T-helper 2 cell treated with Interferon-gamma antibody and Interleukin-4, amounts not matched to agents 100 ng/mL and 5 ng/mL, for 36 hours (primary cell): Measurements from ENCODE around the gene HERPUD2. TPM values are rescaled to one million over a fixed set of nuclear protein-coding genes. Genes with fewer than 3 reads are reported as not detected.

Experiments
- intact Hi-C: fragments of 100-400 bp; cut with micrococcal nuclease; formaldehyde crosslinking; loops from one replicate; pipeline ENCODE4 v1.15.1; 2023
- total RNA-seq: library from RNA; stranded (reverse); gene quantifications from 2 replicates; pipeline ENCODE4 v1.2.3, GENCODE V29; 2022

Gene HERPUD2, protein sequence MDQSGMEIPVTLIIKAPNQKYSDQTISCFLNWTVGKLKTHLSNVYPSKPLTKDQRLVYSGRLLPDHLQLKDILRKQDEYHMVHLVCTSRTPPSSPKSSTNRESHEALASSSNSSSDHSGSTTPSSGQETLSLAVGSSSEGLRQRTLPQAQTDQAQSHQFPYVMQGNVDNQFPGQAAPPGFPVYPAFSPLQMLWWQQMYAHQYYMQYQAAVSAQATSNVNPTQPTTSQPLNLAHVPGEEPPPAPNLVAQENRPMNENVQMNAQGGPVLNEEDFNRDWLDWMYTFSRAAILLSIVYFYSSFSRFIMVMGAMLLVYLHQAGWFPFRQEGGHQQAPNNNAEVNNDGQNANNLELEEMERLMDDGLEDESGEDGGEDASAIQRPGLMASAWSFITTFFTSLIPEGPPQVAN
- 33.9 and 34.0 TPM in 2 replicates for total RNA-seq

DNA sequence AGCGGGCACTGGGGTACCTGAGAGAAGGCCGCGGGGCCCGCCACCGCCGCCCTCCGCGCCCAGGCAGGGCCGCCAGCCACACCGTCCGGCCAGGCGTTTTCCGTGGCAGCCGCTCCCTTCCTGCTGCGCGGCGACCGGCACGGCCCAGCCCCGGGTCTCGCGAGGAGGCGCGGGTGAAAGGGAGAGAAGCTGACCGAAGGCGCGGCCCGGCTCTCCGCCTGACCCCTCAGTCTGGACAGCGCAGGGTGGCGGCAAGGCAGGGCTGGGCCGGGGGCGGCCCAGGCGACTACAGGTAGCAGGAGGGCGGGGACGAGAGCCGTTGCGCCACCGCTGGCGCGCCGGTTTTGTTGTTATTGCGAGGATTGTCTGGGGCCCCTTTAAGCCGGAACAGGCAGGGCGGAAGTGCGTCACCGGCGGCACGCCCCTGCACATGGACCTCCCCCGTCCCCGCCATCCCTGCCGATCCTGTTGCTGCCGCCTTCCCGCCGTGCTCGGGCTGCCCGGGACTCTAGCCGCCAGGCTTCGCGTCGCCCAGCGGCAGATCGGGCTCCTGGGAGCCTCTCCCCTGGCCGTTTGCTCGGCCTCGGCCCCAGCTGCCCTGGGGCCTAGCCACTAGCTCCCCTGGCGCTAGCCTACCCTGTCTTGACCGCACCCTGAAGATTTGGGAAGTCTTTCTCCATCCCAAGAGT is at the start of gene HERPUD2:
Gene HERPUD2 (minus strand): TSS at position 352 of the 689 bp plus-strand sequence. CDS start 805 bp downstream, outside the sequence.
- intact Hi-C loops: loop anchor here (1.0 to 5.0 kb wide), 7 partner anchors 14 to 672 kb away; partner anchors contain the start of gene DPY19L1

DNA sequence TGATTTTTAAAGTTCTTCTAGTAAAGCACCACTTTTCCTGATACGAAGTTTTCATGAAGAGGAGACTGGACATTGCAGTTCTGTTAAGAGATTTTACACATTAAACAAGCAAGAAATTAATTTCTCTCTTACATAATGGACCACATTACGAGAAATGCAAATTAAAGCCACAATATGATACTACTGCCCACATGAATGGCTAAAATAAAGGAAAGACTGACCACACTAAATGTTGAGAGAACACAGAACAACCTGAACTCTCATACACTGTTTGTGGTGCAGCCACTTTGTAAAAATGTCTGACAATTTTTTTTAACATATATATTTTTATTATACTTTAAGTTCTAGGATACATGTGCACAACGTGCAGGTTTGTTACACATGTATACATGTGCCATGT is 44.0 kb upstream of the HERPUD2 start:
- intact Hi-C loops: no loop called here

DNA sequence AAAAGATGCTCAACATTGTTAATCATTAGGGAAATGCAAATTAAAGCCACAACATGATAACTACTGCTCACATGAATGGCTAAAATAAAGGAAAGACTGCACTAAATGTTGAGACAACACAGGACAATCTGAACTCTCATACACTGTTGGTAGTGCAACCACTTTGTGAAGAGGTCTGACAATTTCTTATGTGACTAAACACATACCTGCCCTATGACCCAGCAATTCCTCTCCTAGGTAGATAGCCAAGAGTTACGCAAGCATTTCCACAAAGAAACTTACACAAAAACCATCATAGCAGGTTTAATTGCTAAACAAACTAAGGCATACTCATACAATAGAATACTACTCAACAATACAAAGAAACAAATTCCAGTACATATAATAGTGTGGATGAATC is 41.8 kb upstream of the HERPUD2 start:
- intact Hi-C loops: no loop called here

DNA sequence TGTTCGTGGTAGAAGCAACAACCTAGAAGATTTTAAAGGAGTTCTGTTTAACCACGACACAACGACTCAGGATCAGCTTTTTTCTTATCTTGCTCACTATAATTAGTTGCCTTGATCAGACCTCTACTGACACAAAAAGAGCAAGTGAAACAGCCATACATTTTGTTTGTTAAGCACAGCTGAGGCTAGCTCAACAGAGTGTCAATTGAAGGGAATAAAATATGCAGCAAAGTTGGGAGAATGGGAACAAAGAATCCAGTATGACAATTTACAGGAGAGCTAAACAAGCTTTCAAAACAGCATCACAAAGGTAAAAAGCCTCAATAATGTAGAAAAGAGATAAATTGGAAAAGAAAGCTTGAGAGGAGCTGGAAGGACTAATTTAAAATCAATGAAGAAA is 40.5 kb upstream of the HERPUD2 start:
- intact Hi-C loops: no loop called here

DNA sequence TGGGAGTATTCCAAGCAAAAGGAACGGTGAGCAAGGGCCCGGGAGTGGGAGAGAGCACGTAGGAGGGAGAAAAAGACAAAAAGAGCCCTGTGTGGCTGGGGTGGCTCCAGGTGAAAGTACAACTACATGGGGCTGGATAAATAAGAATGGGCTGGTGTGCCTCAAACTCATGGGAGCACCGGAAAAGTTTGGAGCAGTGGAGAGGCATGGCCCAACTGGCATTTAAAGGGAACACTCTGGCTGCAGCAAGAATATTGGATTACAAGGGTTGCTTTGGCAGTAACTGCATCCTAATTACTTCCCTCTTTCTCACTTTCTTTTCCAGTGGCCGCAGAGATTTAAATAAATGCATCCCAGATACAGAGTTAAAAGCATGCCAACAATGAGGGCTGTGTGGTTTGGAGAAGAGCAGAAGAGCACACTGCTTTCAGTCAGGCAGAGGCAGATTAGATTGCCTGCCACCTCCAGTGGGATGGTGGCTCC is 39.1 kb upstream of the HERPUD2 start:
- intact Hi-C loops: no loop called here

DNA sequence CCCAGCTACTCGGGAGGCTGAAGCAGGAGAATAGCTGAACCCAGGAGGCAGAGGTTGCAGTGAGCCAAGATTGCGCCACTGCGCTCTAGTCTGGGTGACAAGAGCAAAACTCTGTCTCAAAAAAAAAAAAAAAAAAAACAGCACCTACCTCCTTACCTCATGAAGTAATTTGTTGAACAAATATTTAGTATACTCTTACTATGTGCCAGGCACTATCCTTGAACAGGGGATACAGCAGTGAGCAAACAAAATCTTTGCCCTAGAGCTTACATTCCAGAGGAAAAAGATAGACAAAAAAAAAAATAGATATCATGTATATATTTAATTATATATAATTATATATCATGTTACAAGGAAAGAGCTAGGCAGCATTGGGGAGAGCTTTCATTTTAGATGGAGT is 36.4 kb upstream of the HERPUD2 start:
- intact Hi-C loops: no loop called here

DNA sequence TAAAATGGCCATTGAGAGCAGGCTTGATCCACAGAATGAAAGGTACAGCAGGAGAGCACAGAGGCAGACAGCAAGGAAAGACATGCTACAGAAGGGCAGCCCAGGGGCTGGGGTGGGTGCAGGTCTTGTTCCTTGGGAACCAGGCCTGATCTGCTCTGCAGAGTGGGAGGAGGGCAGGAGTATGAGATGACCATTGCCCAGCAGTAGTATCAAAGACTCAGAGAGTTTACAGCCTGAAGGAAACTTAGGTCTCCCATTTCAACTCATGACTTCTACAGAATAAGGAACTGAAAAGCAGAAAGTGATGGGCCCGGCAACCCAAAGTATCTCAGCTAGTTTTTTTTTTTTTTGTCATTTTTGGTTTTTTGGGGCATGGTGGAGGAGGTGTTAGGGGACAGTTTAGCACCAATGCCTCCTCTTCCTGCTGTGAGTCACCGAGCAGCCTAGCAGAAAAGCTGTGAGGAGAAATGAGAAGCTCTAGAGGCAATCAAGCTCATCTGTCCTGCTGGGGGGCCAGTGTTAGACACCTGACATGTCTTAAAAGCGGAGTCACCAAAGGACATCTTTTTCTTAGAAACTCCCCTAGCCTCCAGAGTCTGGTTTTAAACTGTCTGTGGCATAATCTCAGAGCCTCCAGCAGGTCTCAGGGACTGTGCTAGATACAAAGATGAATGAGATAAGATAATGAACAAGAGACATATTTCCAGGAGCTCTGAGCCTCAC is 34.3 kb upstream of the HERPUD2 start:
- intact Hi-C loops: loop anchor here (1.0 kb wide), 1 partner anchor 72 kb away; the partner anchor contains the start of gene SEPTIN7

DNA sequence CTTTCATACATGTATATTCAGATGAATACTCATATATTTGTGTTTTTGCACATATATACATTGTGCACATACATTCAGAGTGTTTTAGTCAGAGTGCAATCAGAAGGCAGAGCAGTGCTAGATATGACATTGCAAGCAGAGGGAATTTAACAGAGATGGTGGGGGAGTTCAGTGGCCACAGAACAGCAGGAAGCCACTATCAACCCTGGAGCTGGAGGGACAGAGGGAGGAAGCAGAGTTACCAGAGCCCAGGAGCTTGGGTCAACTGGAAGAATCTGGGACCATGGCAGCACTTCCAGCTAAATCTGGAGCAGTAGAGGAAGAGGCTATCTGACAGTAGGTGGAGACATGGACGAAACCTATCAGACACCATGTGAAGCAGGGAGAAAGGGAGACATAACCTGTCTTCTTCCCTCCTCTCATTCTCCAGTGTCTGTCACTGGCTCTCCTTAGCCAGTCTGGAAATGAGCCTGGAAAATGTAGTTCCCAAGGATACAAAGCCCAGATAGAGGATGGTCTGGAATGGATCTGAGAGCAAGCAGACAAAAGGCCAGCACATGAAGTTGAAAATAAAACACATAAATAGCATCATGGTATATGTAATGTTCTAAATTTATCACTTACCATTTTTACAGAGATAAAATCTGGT is 33.6 kb upstream of the HERPUD2 start:
- intact Hi-C loops: loop anchor here (1.0 kb wide), 1 partner anchor 73 kb away; the partner anchor contains the start of gene SEPTIN7

DNA sequence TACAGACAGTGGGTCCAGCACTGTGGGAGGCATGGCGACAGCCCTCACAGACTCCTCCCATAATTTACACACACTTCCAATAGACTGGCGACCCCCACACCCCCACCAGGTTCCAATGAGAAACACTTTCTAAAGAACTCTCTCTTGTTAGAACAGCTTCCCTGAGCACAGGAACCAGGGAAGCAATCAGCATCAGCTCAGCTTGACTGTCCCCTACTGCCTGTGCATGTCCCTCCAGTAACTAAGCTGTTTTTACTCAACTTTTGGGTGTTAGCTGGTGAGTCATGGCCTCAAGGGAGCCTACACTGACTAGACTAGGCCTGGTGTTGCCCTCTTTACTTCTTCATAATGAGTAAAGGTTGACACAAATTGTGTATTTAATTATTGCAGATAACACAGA is 32.6 kb upstream of the HERPUD2 start:
- intact Hi-C loops: no loop called here

DNA sequence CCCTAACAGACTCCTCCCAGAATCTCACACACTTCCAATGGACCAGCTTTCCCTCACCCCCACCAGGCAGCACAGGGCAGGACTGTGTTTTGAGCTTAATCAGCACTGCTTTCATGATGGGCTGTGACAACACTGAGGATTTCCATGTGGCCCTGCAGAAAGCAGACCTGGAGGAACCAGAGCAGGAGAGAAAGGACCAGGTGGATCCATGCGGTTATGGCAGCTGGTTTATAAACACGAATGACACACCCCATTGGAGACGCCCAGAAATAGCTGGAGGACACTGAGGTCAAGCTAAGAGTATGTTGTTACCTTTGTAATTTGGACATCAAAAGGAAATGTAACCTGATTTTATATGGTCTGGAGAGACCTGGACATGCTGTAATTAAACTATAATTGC is 31.7 kb upstream of the HERPUD2 start:
- intact Hi-C loops: no loop called here

DNA sequence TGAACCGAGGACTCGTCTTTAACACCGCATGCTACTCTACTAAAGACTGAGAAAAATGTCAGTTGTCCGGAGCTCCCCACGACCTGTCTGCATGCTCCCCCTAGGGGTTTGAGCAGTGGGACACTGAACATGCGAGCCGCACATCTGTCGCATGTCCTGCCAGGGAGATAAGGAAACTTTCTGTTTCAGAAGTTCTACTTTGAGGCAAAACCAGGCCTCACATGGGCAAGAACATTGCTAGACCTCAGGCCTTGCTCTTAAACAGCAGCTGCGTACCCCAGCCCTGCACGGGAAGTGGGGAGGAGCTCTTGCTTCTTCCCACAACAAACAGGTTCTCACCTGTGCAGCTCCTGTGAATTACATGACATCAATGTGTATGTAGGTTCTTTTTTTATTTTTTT is 30.3 kb upstream of the HERPUD2 start:
- intact Hi-C loops: loop anchor here (1.0 to 2.0 kb wide), 2 partner anchors 30 to 76 kb away; partner anchors contain the start of genes HERPUD2 and SEPTIN7

DNA sequence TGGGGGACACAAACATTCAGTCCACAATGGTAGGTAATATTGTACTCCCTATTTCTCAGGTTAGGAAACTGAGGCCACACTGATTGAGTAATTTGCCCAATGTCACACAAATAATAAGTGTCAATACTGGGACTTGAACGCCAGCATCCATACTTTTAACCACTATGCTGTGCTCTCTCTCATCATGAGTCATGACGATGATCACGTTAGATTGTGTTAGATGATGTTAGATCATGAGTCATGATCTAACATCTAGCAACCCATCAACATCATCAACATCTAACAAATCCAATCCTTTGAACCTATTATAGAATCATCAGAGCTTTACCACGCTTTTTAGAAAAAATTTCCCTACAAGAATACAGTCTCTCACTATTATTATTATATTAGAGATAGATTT is 28.1 kb upstream of the HERPUD2 start:
- intact Hi-C loops: loop anchor here (2.0 kb wide), 1 partner anchor 14 kb away; no protein-coding TSS in a partner anchor

DNA sequence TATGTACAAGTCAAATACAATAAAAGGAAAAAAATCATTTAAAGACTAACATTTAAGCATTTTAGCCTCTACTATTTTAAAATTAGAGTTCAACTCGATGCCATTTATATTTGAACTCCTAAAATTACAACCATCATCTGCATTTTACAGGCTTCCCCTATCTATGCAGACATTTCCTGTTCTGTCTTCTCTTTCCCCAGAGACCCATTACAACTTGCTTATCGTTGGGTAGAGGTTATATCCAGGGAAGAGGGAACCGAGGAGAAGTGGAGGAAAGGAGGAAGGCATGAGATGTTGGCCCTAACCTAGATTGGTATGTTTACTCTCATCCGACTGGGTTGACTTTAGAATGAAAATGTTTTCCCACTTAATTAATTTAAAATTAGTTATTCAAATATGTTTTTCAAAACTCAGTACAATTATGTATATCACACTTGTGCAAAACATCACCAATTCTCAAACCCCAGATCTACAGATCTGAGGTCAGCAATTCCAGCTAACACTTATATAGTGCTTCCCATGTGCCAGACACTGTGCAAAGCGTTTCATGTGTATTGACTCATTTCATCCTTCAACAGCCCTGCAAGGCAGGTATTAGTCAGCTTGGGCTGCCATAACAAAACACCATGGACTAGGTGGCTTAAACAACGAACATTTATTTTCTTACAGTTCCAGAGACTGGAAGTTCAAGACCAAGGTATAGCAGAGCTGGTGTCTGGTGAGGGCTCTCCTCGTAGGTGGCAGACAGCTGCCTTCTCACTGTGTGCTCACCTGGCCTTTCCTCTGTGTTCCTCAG is 27.3 kb upstream of the HERPUD2 start:
- intact Hi-C loops: loop anchor here (2.0 kb wide), 1 partner anchor 13 kb away; no protein-coding TSS in a partner anchor

DNA sequence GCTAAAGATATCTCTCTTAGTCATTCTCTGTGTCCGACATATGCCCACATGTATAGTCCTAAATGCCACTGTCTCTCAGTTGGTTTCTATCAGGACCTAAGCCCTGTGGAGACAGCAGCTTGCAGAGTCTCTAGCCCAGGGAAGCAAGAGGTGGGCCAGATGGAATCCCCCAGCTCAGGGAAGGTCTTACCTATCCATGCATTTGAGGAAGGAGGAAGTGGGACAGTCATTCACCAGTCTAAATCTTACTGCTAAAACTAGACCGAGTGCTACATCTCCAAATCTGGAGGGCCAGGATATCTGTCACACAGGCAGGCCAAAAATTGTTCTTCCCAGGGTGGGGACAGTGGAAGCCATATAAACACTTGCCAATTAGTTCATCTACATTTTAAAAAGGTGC is 26.4 kb upstream of the HERPUD2 start:
- intact Hi-C loops: no loop called here

DNA sequence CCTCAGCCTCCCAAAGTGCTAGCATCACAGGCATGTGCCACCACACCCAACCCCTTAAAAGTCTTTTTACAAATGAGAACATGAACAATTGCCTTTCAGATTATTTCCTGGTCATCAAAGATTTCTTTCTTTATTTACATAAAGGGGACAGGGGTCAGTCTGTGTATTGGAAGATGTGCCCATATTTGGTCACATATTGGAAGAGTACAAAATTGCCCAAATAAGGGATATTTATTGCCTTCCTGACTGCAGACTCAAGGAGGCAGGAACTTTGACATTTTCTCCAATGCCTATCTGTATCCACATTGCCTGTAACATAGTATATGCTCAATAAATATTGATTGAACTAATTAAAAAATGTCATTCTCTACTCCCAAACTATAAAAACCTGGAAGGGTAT is 25.9 kb upstream of the HERPUD2 start:
- intact Hi-C loops: no loop called here

DNA sequence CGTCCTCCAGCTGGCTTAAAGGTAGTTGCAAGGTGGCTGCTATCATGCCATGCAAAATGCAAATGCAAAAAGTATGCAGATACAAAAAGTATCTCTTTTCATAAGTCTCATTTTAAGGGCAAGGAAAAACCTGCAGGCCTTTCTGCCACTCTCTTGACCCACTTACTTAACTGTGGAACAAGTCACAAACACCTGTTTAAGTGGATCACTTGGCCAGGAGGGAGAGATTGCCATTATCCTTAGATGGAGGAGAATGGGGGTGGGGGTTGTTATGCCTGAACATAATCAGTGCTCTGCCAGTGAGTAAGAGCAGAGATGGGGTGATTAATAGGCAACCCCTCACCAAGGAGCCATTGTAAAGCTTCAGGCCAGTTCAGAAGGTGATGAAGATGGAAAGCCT is 25.1 kb upstream of the HERPUD2 start:
- intact Hi-C loops: no loop called here

DNA sequence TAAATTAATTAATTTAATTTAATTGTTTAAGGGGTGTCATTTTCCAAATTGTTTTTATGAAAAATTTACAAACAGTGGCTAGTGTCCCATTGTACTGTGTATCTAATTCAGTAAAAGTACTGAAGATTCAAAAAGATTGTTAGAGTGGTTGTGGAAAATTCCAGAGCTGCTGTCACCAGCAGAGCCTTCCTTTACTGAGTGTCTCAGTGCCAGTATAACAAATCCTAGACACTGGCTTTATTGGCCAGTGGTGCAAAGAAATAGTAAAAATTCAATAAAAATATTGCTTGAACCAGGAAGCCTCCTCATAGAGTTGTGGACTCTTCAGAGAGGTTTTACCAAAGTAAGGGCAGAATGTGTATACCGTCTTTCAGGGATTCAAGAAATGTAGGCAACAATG is 23.1 kb upstream of the HERPUD2 start:
- intact Hi-C loops: no loop called here

DNA sequence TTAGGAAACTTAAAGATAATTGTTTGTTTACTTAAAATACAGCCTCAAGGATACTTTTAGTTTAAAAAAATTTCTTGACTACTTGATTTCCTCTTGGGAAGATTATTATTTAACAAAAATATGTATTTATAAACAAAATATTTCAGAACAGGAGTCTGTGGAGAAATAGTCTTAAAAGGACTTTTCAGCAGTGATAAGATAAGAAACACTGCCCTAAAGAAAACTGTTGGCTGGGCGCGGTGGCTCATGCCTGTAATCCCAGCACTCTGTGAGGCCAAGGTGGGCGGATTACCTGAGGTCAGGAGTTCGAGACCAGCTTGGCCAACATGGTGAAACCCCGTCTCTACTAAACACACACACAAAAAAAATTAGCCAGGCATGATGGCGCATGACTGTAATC is 22.6 kb upstream of the HERPUD2 start:
- intact Hi-C loops: no loop called here

DNA sequence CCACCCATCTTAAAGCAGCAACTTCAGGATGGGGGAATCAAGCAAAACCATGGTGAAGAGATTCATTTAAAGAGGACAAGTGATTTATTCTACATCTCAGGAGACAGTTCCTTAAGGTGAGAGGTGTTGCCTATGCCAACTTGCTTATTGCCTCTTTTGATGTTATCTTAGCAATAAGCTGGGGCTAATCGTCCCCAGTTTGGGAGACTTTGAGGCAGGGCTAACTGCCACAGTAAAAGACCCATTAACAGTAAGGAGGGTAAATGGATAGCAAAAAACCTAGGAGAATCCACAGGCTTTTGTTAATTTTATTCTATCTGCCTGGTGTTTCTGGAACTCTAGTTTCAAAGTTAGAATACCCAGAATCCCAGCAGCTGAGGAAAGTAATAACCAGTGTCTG is 22.1 kb upstream of the HERPUD2 start:
- intact Hi-C loops: no loop called here
